Keratinocyte (primary cell): ENCODE results near the gene MAGI1.

ENCODE experiments used
- CTCF ChIP-seq, 3 experiments: IDR thresholded peaks in 1 of 3; conservative IDR thresholded peaks in 1 of 3; optimal IDR thresholded peaks in 1 of 3; 2 replicates in 2 of 3; 3 replicates in 1 of 3; pipeline versions ENCODE3 to v1.5.1; 2011; ENCODE audit warnings: low read length in 3 of 3, mild to moderate bottlenecking in 3 of 3, moderate library complexity in 2 of 3, control low read depth in 1 of 3, inconsistent platforms in 1 of 3; ENCODE audit not compliant: insufficient read depth in 2 of 3; ENCODE audit errors: extremely low read depth in 1 of 3
- EZH2 ChIP-seq: IDR thresholded peaks from one replicate; pipeline ENCODE4 v1.6.1; 2012; ENCODE audit warnings: inconsistent platforms, mild to moderate bottlenecking, low read length, moderate library complexity

DNA sequence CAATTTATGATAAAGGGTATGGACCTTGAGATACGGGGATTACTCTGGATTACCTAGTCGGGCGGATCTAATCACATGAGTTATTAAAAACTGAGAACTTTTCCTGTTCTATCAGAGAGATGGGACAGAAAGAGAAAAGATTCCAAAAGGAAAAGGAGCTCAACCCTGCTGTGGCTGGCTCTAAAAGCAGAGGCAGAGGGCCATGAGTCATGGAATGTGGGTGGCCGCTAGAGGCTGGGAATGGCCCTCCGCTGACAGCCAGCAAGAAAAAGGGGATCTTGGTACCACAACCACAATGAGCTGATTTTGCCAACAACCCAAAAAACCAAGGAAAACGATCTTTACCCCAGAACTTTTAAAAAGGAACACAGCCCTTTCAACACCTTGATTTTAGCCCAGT is 210.0 kb downstream of the MAGI1 start:
- no peak for TF ChIP-seq CTCF (optimal IDR thresholded peaks at IDR 0.05 in 1 of 3, IDR thresholded peaks at IDR 0.05 in 1 of 3, conservative IDR thresholded peaks at IDR 0.05 in 1 of 3; ENCODE audit: extremely low read depth in 1 of 3, insufficient read depth in 2 of 3, low read length in 3 of 3)
- TF ChIP-seq EZH2, result no peak
